Trophoblast cell (in vitro differentiated cells and primary cell): Measurements from ENCODE around the gene ETS1.

Experiments used
- DNase-seq, 2 donors: peaks; one replicate each; pipeline ENCODE4 v3.0.0-alpha.2; 2016
- H2AFZ ChIP-seq: 2 replicates; pipeline ENCODE4 v1.6.1; 2013; ENCODE audit warnings: low read length, moderate library complexity, mild to moderate bottlenecking; ENCODE audit not compliant: insufficient read depth, poor library complexity
- H2AK5ac ChIP-seq: 2 replicates; pipeline ENCODE4 v1.6.1; 2013; ENCODE audit warnings: mild to moderate bottlenecking, low read length
- H2BK120ac ChIP-seq: 2 replicates; pipeline ENCODE4 v1.6.1; 2013; ENCODE audit warnings: low read length, mild to moderate bottlenecking, moderate library complexity; ENCODE audit not compliant: insufficient read depth, poor library complexity
- H2BK12ac ChIP-seq: 2 replicates; pipeline ENCODE4 v1.6.1; 2013; ENCODE audit warnings: mild to moderate bottlenecking, low read length, moderate library complexity
- H2BK5ac ChIP-seq: 2 replicates; pipeline ENCODE4 v1.6.1; 2013; ENCODE audit warnings: low read length, low read depth, moderate library complexity, mild to moderate bottlenecking; ENCODE audit not compliant: poor library complexity
- H3K14ac ChIP-seq: 2 replicates; pipeline ENCODE4 v1.6.1; 2013; ENCODE audit warnings: mild to moderate bottlenecking, low read length
- H3K18ac ChIP-seq: 2 replicates; pipeline ENCODE4 v1.6.1; 2013; ENCODE audit warnings: mild to moderate bottlenecking, low read length
- H3K23ac ChIP-seq: 2 replicates; pipeline ENCODE4 v1.6.1; 2013; ENCODE audit warnings: low read length
- H3K27ac ChIP-seq: 2 replicates; pipeline ENCODE4 v1.5.1; 2013; ENCODE audit warnings: low read depth, mild to moderate bottlenecking, inconsistent platforms, low read length, moderate library complexity
- H3K27me3 ChIP-seq: 2 replicates; pipeline ENCODE4 v1.6.1; 2013; ENCODE audit warnings: inconsistent platforms, mild to moderate bottlenecking, low read length, moderate library complexity; ENCODE audit not compliant: insufficient read depth
- H3K36me3 ChIP-seq, 2 experiments: 1 replicate in 1 of 2; 2 replicates in 1 of 2; pipeline ENCODE4 v1.6.1; 2013; ENCODE audit warnings: low read length in 2 of 2, mild to moderate bottlenecking in 2 of 2, moderate library complexity in 1 of 2; ENCODE audit not compliant: insufficient read depth in 2 of 2, control insufficient read depth in 1 of 2
- H3K4ac ChIP-seq: 2 replicates; pipeline ENCODE4 v1.6.1; 2013; ENCODE audit warnings: low read depth, mild to moderate bottlenecking, low read length, moderate library complexity
- H3K4me1 ChIP-seq, 2 experiments: 1 replicate in 1 of 2; 2 replicates in 1 of 2; pipeline ENCODE4 v1.6.1; 2013; ENCODE audit warnings: low read length in 2 of 2, mild to moderate bottlenecking in 2 of 2, moderate library complexity in 1 of 2; ENCODE audit not compliant: insufficient read depth in 2 of 2, control insufficient read depth in 1 of 2
- H3K4me2 ChIP-seq: 2 replicates; pipeline ENCODE4 v1.6.1; 2013; ENCODE audit warnings: inconsistent platforms, mild to moderate bottlenecking, low read length, moderate library complexity
- H3K4me3 ChIP-seq: 2 replicates; pipeline ENCODE4 v1.5.1; 2013; ENCODE audit warnings: mild to moderate bottlenecking, low read depth, low read length, inconsistent platforms
- H3K79me1 ChIP-seq: one replicate; pipeline ENCODE4 v1.6.1; 2013; ENCODE audit warnings: low read length
- H3K79me2 ChIP-seq: 2 replicates; pipeline ENCODE4 v1.6.1; 2013; ENCODE audit warnings: low read length, mild to moderate bottlenecking; ENCODE audit not compliant: control insufficient read depth, insufficient read depth, poor library complexity
- H3K9ac ChIP-seq: 2 replicates; pipeline ENCODE4 v1.6.1; 2013; ENCODE audit warnings: mild to moderate bottlenecking, low read length
- H3K9me3 ChIP-seq: 2 replicates; pipeline ENCODE4 v1.6.1; 2013; ENCODE audit warnings: low read depth, mild to moderate bottlenecking, control low read depth, inconsistent platforms, low read length; ENCODE audit not compliant: insufficient read depth
- H4K12ac ChIP-seq: 2 replicates; pipeline ENCODE4 v1.6.1; 2013; ENCODE audit warnings: low read depth, mild to moderate bottlenecking, low read length, moderate library complexity
- H4K8ac ChIP-seq: 2 replicates; pipeline ENCODE4 v1.6.1; 2013; ENCODE audit warnings: low read depth, mild to moderate bottlenecking, low read length, moderate library complexity
- H4K91ac ChIP-seq: one replicate; pipeline ENCODE4 v1.6.1; 2013; ENCODE audit warnings: low read depth, mild to moderate bottlenecking, low read length, moderate library complexity
- WGBS: extraction: QIAGEN DNeasy Blood & Tissue Kit; methylation state at CpG from one replicate; pipeline ENCODE4 v1.1.7; 2013; ENCODE audit warnings: missing lambda C conversion rate; ENCODE audit not compliant: insufficient read length, insufficient coverage; ENCODE audit errors: extremely low coverage; 5-methylcytosine and 5-hydroxymethylcytosine counted together

Gene ETS1

DNA sequence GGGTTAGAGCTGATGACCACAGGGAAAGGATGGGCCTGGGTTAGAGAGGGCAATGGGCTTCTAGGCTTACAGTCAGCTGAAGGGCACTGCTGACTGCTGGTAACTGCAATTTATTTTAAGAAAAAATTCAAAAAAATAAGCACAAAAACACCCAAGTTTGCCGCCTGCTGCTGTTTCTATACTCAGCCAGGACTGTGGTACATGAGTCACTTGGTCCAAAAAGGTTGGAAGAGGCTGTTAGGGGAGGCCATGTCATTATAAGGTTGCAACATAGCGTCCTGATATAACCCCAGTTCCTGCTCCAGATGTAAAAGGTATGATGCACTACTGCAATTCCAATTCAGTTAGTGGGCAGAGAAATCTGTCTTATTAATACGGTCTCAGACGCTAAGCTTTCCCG, 98.9 kb downstream of the ETS1 start:
- H4K91ac ChIP-seq: no peak overlapping the region
- no peak overlapping the region for H3K23ac ChIP-seq
- H2BK5ac ChIP-seq: no peak overlapping the region
- H3K9me3 ChIP-seq: no peaks in the 10 kb centered on the region
- no peak overlapping the region for H3K9ac ChIP-seq
- H3K27me3 ChIP-seq: no peaks in the 10 kb centered on the region
- no peak overlapping the region for H2BK120ac ChIP-seq
- no peak overlapping the region for H4K12ac ChIP-seq
- peaks cover 33 to 59% of the 10 kb centered on the region in 2 experiments for H3K36me3 ChIP-seq
- H3K18ac ChIP-seq: no peak overlapping the region
- DNase-seq: no peak
- H4K8ac ChIP-seq: no peak overlapping the region
- no peak overlapping the region for H3K14ac ChIP-seq
- H3K4ac ChIP-seq: no peak overlapping the region
- H3K4me2 ChIP-seq: no peak overlapping the region
- no CpG with 5 or more reads among the region's 5 CpGs for WGBS
- H2AFZ ChIP-seq: no peak overlapping the region
- no peak overlapping the region for H2AK5ac ChIP-seq
- H3K4me3 ChIP-seq: no peak overlapping the region
- H3K79me2 ChIP-seq: peaks cover 1% of the 10 kb centered on the region
- no peaks in the 10 kb centered on the region for H3K79me1 ChIP-seq
- peaks cover 3% of the 10 kb centered on the region in 2 experiments for H3K4me1 ChIP-seq
- no peak overlapping the region for H2BK12ac ChIP-seq
- no peak overlapping the region for H3K27ac ChIP-seq

DNA sequence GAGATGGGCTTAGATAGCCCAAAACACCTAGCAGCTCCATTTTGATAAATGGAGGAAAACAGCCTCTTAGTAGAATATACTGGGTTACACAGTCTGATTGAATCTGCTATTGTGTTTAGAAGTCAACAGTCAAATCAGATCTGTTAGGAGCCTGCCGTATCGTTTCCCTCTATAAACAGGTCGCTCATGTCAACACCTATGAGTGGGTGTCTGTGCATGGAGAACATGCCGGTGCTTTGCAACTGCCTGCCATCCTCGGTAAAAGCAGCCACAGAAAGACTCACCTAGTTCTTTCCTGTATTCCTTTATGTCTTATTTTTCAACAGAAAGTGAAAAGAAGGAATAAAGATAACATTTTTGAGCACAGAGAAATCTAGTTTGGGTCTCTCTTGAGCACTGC, 99.4 kb downstream of the ETS1 start:
- no peak overlapping the region for H2AK5ac ChIP-seq
- H3K36me3 ChIP-seq: peaks cover 31 to 59% of the 10 kb centered on the region in 2 experiments
- no peaks in the 10 kb centered on the region for H3K9me3 ChIP-seq
- no peak overlapping the region for H4K8ac ChIP-seq
- H2BK120ac ChIP-seq: no peak overlapping the region
- H2AFZ ChIP-seq: no peak overlapping the region
- H3K23ac ChIP-seq: no peak overlapping the region
- H2BK12ac ChIP-seq: no peak overlapping the region
- H4K12ac ChIP-seq: no peak overlapping the region
- H3K4ac ChIP-seq: no peak overlapping the region
- no peak overlapping the region for H3K27ac ChIP-seq
- H3K4me1 ChIP-seq: no peaks in the 10 kb centered on the region
- no peak overlapping the region for H4K91ac ChIP-seq
- no peak overlapping the region for H3K18ac ChIP-seq
- H3K9ac ChIP-seq: no peak overlapping the region
- H3K4me2 ChIP-seq: no peak overlapping the region
- no peaks in the 10 kb centered on the region for H3K27me3 ChIP-seq
- H3K79me2 ChIP-seq: peaks cover 2% of the 10 kb centered on the region
- no peak overlapping the region for H3K14ac ChIP-seq
- H2BK5ac ChIP-seq: no peak overlapping the region
- H3K4me3 ChIP-seq: no peak overlapping the region
- no CpG with 5 or more reads among the region's 5 CpGs for WGBS
- H3K79me1 ChIP-seq: no peaks in the 10 kb centered on the region
- DNase-seq: no peak

DNA sequence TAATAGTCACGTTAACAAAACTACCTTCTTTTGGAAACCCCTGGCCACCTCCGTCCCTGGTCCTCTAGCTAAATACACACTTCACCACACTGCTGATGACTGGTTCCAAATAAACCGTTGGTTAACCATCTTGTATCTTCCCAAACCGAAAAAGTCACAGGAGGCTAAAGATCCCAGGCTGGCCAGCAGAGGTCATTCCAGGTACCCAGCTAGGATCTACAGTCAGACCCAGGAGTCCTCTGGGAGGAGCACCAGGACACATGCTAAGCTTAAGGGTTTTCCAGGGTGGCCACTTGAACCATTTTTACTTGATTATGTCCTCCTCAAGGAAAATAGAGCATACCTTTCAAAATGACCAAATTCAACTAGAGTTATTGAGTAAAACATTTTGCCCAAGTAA, 103.2 kb downstream of the ETS1 start:
- Histone ChIP-seq H3K27ac (no peak overlapping the region), H3K4ac (no peak overlapping the region), H2AFZ (no peak overlapping the region), H2AK5ac (no peak overlapping the region), H2BK12ac (peak overlapping the region; percentile 25), H3K23ac (no peak overlapping the region), H3K4me1 (peaks cover 0 to 2% of the 10 kb centered on the region in 2 experiments), H3K18ac (no peak overlapping the region), H2BK5ac (no peak overlapping the region), H4K8ac (no peak overlapping the region), H3K9me3 (no peaks in the 10 kb centered on the region), H2BK120ac (no peak overlapping the region), H3K36me3 (peaks cover 34 to 59% of the 10 kb centered on the region in 2 experiments), H3K79me1 (no peaks in the 10 kb centered on the region), H3K79me2 (peaks cover 2% of the 10 kb centered on the region), H3K14ac (no peak overlapping the region), H4K91ac (no peak overlapping the region), H3K9ac (no peak overlapping the region), H4K12ac (no peak overlapping the region), H3K4me2 (no peak overlapping the region), H3K4me3 (no peak overlapping the region), H3K27me3 (no peaks in the 10 kb centered on the region)
- no peak for DNase-seq
- no CpG with 5 or more reads among the region's 4 CpGs for WGBS

DNA sequence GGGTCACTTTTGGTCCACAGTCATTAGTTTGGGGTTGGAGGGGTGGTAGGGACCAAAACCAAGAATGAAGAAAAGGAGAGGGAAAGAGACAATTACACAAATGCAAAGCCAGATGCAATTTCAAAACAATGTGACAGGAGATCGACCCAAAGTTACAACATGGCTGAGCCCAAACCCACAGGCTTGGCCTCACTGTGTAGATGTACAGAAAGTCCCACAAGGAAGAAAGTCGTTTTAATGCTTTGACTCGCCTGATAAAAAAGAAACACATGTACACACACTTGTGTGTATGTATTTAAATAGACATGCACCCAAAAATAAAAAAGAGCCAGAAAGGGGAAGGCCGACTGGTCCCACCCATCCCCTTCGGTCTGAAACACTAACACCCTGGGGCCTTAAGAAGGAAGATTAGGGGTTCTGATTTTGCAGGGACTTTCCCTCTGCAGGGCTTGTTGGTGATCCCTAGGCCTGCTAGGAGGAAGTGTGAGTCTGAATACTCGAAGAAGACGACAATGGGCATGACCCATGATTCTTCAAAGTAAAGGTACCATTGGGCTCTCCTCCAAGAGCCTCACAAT, 104.1 kb downstream of the ETS1 start:
- no CpG with 5 or more reads among the region's 7 CpGs for WGBS
- no peak overlapping the region for H2BK5ac ChIP-seq
- no peak overlapping the region for H3K18ac ChIP-seq

More for the DNA sequence above, 104.1 kb downstream of the ETS1 start:
- DNase-seq: no peak
- H3K36me3 ChIP-seq: peaks cover 28 to 50% of the 10 kb centered on the region in 2 experiments
- H3K4me3 ChIP-seq: no peak overlapping the region
- no peak overlapping the region for H3K23ac ChIP-seq
- no peaks in the 10 kb centered on the region for H3K27me3 ChIP-seq
- no peak overlapping the region for H3K4me2 ChIP-seq
- peak overlapping the region; percentile 19 for H3K4ac ChIP-seq
- H2BK12ac ChIP-seq: no peak overlapping the region
- H2AFZ ChIP-seq: no peak overlapping the region
- peaks cover 2% of the 10 kb centered on the region for H3K79me2 ChIP-seq
- H3K9ac ChIP-seq: no peak overlapping the region
- H4K12ac ChIP-seq: no peak overlapping the region
- H3K4me1 ChIP-seq: peaks cover 0 to 2% of the 10 kb centered on the region in 2 experiments
- H3K9me3 ChIP-seq: no peaks in the 10 kb centered on the region
- no peak overlapping the region for H2AK5ac ChIP-seq
- peaks cover 2% of the 10 kb centered on the region for H3K79me1 ChIP-seq
- H4K91ac ChIP-seq: no peak overlapping the region
- H2BK120ac ChIP-seq: no peak overlapping the region
- H3K27ac ChIP-seq: no peak overlapping the region
- no peak overlapping the region for H4K8ac ChIP-seq
- no peak overlapping the region for H3K14ac ChIP-seq
